Activated CD8-positive, alpha-beta memory T cell treated with anti-CD3 and anti-CD28 coated beads, Interleukin-2, amount 50 U/mL, for 1 hour (primary cell): Measurements from ENCODE around the gene MNX1.

Source experiments
- DNase-seq: peaks from one replicate; pipeline ENCODE4 v3.0.0-alpha.2; 2020; ENCODE audit errors: extremely low read depth

Gene MNX1

DNA sequence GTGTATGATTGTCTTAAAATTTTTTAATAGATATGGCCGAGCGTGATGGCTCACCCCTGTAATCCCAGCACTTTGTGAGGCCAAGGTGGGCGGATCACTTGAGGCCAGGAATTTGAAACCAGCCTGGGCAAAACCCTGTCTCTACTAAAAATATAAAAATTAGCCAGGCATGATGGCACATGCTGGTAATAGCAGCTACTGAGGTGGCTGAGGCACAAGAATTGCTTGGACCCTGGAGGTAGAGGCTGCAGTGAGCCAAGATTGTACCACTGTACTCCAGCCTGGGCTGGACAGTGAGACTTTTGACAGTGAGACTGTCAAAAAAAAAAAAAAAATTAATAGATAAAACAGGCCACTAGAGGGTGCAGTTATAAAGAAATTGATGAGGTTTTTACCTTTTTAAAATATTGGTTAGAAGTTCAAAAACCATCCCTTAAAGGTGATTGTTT, 40.5 kb downstream of the MNX1 start:
- no peak for DNase-seq

DNA sequence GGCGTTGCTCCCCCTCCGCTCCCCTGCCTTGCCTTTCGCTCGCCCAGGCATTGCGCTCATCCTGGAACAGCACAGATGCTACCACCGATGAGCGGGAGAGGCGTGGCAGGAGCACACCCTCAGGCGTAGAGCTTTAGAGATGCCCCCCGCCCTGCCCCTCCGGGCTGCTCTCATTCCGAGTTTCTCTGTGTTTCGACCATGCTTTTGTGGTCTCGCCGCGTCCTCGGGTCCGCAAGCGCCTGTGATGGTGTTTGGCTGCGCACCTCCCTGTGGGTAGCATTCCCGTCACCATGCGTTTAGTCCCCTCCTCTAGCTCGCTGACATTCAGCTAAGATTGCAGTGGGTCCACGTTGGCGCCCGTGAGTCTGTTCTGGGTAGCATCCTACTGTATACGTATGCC, 42.3 kb downstream of the MNX1 start:
- DNase-seq: no peak

DNA sequence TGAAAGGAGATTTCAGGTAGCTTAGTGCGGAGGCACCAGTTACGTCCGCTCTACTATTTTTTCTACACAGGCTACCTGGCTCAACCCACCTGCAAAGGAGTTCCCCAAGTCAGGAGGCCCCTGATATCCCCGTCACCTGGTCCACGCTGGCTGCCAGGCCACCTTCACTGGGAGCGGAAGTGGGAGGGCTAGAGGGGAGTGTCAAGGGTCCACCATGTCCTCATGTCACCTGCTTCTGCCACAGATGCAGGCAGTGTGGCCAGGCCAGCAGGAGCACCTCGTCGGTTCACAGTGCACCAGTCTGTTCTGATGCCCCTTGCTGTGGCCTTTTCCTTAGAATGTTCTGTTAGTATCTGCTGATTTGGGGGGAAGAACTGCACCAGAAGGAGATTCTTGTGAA, 44.1 kb downstream of the MNX1 start:
- no peak for DNase-seq

DNA sequence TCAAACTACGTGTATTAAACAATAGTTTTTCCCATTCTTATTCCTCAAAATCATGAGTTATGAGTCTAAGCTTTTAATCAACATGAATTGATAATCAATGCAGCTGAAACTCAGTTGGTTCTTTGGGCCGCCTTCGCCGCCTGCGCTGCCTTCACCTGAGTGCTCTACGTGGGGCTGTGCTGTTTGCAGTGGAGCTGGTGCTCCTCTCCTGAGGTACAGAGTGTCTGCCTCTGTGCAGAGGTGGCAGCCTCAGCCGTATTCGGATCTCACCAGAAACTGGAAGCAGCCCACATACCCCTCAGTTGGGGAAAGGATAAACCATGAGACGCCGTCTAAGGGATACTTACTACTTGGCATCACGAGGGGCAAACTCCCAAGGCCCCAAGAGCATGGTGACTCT, 45.5 kb downstream of the MNX1 start:
- no peak for DNase-seq

DNA sequence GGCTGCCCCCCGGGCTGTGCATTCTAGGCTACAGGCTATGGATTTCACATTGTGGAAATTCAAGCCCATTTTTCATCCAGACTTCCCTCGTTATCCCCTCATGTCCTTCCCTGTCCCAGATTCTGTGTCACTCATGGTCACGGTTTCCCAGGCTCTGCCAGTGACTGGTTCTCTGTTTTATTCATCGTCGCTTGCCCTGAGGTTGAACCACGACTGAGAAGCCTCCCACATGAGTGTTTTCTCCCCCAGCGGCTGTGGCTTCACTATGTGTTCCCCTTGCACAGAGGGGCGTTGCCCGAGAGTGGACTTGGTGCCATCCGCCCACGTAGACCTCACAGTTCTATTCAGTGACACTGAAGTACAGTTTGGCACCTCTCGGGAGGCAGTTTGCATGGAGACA, 47.0 kb downstream of the MNX1 start:
- DNase-seq: no peak

DNA sequence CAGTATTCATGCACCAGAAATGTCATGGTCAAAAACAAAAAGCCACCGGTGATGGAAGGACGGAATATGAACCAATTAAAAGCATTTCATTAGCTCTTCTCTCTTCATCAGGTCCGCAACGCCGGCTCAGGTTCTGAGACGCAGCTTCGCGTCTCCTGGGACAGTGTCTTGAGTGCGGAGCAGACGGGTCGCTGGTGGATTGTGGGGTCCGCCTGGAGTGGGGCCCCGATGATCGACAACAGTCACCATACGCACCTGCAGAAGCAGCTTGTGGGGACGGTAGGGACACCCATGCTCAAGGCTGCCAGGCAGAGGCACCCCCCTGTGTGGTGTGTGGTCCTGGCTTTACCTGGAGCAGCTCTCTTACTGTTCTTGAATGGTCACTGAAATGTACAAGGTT, 47.6 kb downstream of the MNX1 start:
- no peak for DNase-seq

DNA sequence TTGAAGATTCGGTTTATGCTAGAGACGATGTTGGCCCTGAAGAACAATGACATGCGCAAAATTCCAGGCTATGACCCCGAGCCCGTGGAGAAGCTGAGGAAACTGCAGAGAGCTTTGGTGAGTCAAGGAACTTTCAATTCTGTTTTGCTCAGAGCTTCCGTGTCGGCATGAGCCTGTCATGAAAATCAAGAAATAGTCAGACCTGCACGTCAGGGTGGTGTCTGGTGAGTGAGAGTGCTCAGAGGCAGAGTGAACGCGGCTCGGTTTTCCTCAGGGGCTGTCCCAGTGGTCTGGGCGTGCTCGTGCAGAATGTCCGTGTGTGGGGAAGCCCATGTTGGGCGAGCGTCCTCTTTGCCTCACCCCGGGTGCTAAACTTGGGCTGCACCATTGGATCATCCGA, 48.3 kb downstream of the MNX1 start:
- DNase-seq: no peak

DNA sequence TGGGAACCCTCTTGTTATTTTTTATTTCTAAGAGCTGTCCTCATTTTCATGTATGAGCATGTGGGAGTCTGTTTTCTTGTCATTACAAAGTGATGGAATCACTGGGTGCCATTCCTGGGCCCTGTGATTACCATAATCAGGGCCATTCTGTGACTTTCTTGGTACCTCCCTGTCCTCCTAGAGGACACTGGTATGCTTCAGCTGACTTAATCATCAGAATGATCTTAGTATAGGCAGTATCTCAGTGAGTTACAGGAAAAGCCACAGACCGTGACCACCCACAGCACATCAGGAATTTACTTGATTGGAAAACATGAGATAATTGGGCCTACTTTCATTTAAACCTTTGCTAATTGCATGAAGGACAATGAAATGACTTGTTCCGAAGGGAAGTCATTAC, 53.7 kb downstream of the MNX1 start:
- no peak for DNase-seq

DNA sequence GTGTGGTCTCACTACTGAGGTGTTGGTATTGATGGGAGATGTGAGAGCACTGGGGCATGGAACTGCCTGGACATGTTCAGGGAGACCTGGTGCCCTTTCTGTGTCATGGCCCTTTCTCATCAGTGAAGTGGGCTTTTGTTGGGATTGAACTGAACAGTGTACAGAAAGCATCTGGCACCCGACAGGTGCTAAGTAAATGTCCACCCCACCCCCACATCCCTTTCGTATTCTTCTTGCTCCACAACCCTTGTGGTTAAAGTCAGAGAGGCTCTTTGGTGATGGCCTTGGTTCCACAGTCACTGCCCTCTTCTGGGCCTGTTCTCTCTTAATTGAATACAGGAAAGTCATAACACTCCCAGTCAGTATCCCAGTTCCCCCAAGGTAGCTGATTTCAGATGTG, 55.5 kb downstream of the MNX1 start:
- DNase-seq: no peak
